Trophoblast cell (in vitro differentiated cells and primary cell): Measurements from ENCODE around the gene CD47.
A peak's percentile ranks its signal among the peaks of the same experiment; 100 is the strongest.

ENCODE experiments used
- DNase-seq, 2 donors: peaks; one replicate each; pipeline ENCODE4 v3.0.0-alpha.2; 2016
- H2AFZ ChIP-seq: 2 replicates; pipeline ENCODE4 v1.6.1; 2013; ENCODE audit warnings: low read length, moderate library complexity, mild to moderate bottlenecking; ENCODE audit not compliant: insufficient read depth, poor library complexity
- H2AK5ac ChIP-seq: 2 replicates; pipeline ENCODE4 v1.6.1; 2013; ENCODE audit warnings: mild to moderate bottlenecking, low read length
- H2BK120ac ChIP-seq: 2 replicates; pipeline ENCODE4 v1.6.1; 2013; ENCODE audit warnings: low read length, mild to moderate bottlenecking, moderate library complexity; ENCODE audit not compliant: insufficient read depth, poor library complexity
- H2BK12ac ChIP-seq: 2 replicates; pipeline ENCODE4 v1.6.1; 2013; ENCODE audit warnings: mild to moderate bottlenecking, low read length, moderate library complexity
- H2BK5ac ChIP-seq: 2 replicates; pipeline ENCODE4 v1.6.1; 2013; ENCODE audit warnings: low read length, low read depth, moderate library complexity, mild to moderate bottlenecking; ENCODE audit not compliant: poor library complexity
- H3K14ac ChIP-seq: 2 replicates; pipeline ENCODE4 v1.6.1; 2013; ENCODE audit warnings: mild to moderate bottlenecking, low read length
- H3K18ac ChIP-seq: 2 replicates; pipeline ENCODE4 v1.6.1; 2013; ENCODE audit warnings: mild to moderate bottlenecking, low read length
- H3K23ac ChIP-seq: 2 replicates; pipeline ENCODE4 v1.6.1; 2013; ENCODE audit warnings: low read length
- H3K27ac ChIP-seq: 2 replicates; pipeline ENCODE4 v1.5.1; 2013; ENCODE audit warnings: low read depth, mild to moderate bottlenecking, inconsistent platforms, low read length, moderate library complexity
- H3K27me3 ChIP-seq: 2 replicates; pipeline ENCODE4 v1.6.1; 2013; ENCODE audit warnings: inconsistent platforms, mild to moderate bottlenecking, low read length, moderate library complexity; ENCODE audit not compliant: insufficient read depth
- H3K36me3 ChIP-seq, 2 experiments: 1 replicate in 1 of 2; 2 replicates in 1 of 2; pipeline ENCODE4 v1.6.1; 2013; ENCODE audit warnings: low read length in 2 of 2, mild to moderate bottlenecking in 2 of 2, moderate library complexity in 1 of 2; ENCODE audit not compliant: insufficient read depth in 2 of 2, control insufficient read depth in 1 of 2
- H3K4ac ChIP-seq: 2 replicates; pipeline ENCODE4 v1.6.1; 2013; ENCODE audit warnings: low read depth, mild to moderate bottlenecking, low read length, moderate library complexity
- H3K4me1 ChIP-seq, 2 experiments: 1 replicate in 1 of 2; 2 replicates in 1 of 2; pipeline ENCODE4 v1.6.1; 2013; ENCODE audit warnings: low read length in 2 of 2, mild to moderate bottlenecking in 2 of 2, moderate library complexity in 1 of 2; ENCODE audit not compliant: insufficient read depth in 2 of 2, control insufficient read depth in 1 of 2
- H3K4me2 ChIP-seq: 2 replicates; pipeline ENCODE4 v1.6.1; 2013; ENCODE audit warnings: inconsistent platforms, mild to moderate bottlenecking, low read length, moderate library complexity
- H3K4me3 ChIP-seq: 2 replicates; pipeline ENCODE4 v1.5.1; 2013; ENCODE audit warnings: mild to moderate bottlenecking, low read depth, low read length, inconsistent platforms
- H3K79me1 ChIP-seq: one replicate; pipeline ENCODE4 v1.6.1; 2013; ENCODE audit warnings: low read length
- H3K79me2 ChIP-seq: 2 replicates; pipeline ENCODE4 v1.6.1; 2013; ENCODE audit warnings: low read length, mild to moderate bottlenecking; ENCODE audit not compliant: control insufficient read depth, insufficient read depth, poor library complexity
- H3K9ac ChIP-seq: 2 replicates; pipeline ENCODE4 v1.6.1; 2013; ENCODE audit warnings: mild to moderate bottlenecking, low read length
- H3K9me3 ChIP-seq: 2 replicates; pipeline ENCODE4 v1.6.1; 2013; ENCODE audit warnings: low read depth, mild to moderate bottlenecking, control low read depth, inconsistent platforms, low read length; ENCODE audit not compliant: insufficient read depth
- H4K12ac ChIP-seq: 2 replicates; pipeline ENCODE4 v1.6.1; 2013; ENCODE audit warnings: low read depth, mild to moderate bottlenecking, low read length, moderate library complexity
- H4K8ac ChIP-seq: 2 replicates; pipeline ENCODE4 v1.6.1; 2013; ENCODE audit warnings: low read depth, mild to moderate bottlenecking, low read length, moderate library complexity
- H4K91ac ChIP-seq: one replicate; pipeline ENCODE4 v1.6.1; 2013; ENCODE audit warnings: low read depth, mild to moderate bottlenecking, low read length, moderate library complexity
- WGBS: extraction: QIAGEN DNeasy Blood & Tissue Kit; methylation state at CpG from one replicate; pipeline ENCODE4 v1.1.7; 2013; ENCODE audit warnings: missing lambda C conversion rate; ENCODE audit not compliant: insufficient read length, insufficient coverage; ENCODE audit errors: extremely low coverage; 5-methylcytosine and 5-hydroxymethylcytosine counted together

CD47 gene

GRCh38 chr3:107997671-107998070, 93.2 kb downstream of the CD47 start:
- H3K4me2 ChIP-seq: no peak overlapping the region
- H3K14ac ChIP-seq: no peak overlapping the region
- H3K23ac ChIP-seq: no peak overlapping the region
- H3K9me3 ChIP-seq: no peaks in the 10 kb centered on the region
- peaks cover 14 to 28% of the 10 kb centered on the region in 2 experiments for H3K4me1 ChIP-seq
- no peak overlapping the region for H3K18ac ChIP-seq
- H3K27ac ChIP-seq: no peak overlapping the region
- peaks cover 1% of the 10 kb centered on the region for H3K79me2 ChIP-seq
- H3K9ac ChIP-seq: no peak overlapping the region
- peaks cover 25% of the 10 kb centered on the region for H3K79me1 ChIP-seq
- no peak overlapping the region for H4K8ac ChIP-seq
- H2BK12ac ChIP-seq: no peak overlapping the region
- no peak for DNase-seq
- peak overlapping the region; percentile 77 for H2AK5ac ChIP-seq
- no peak overlapping the region for H4K91ac ChIP-seq
- no peak overlapping the region for H3K4ac ChIP-seq
- no peak overlapping the region for H2AFZ ChIP-seq
- H4K12ac ChIP-seq: no peak overlapping the region
- no peak overlapping the region for H3K4me3 ChIP-seq
- H2BK120ac ChIP-seq: no peak overlapping the region
- H3K36me3 ChIP-seq: no peaks in the 10 kb centered on the region
- H2BK5ac ChIP-seq: no peak overlapping the region
- H3K27me3 ChIP-seq: no peaks in the 10 kb centered on the region

GRCh38 chr3:107995823-107996222, 95.0 kb downstream of the CD47 start:
- no peak overlapping the region for H3K14ac ChIP-seq
- H3K4me1 ChIP-seq: peaks cover 14 to 19% of the 10 kb centered on the region in 2 experiments
- no peaks in the 10 kb centered on the region for H3K36me3 ChIP-seq
- DNase-seq: no peak
- H3K18ac ChIP-seq: no peak overlapping the region
- no peak overlapping the region for H3K23ac ChIP-seq
- no peak overlapping the region for H3K4me2 ChIP-seq
- peak overlapping the region; percentile 33 for H4K91ac ChIP-seq
- H3K27ac ChIP-seq: no peak overlapping the region
- H2BK5ac ChIP-seq: no peak overlapping the region
- no peak overlapping the region for H2AFZ ChIP-seq
- no peak overlapping the region for H3K4ac ChIP-seq
- no peak overlapping the region for H2BK12ac ChIP-seq
- no peaks in the 10 kb centered on the region for H3K27me3 ChIP-seq
- no peak overlapping the region for H3K4me3 ChIP-seq
- H3K79me1 ChIP-seq: peaks cover 32% of the 10 kb centered on the region
- H4K12ac ChIP-seq: no peak overlapping the region
- H2AK5ac ChIP-seq: no peak overlapping the region
- peaks cover 1% of the 10 kb centered on the region for H3K79me2 ChIP-seq
- H3K9me3 ChIP-seq: no peaks in the 10 kb centered on the region
- H4K8ac ChIP-seq: no peak overlapping the region
- no CpG with 5 or more reads among the region's 4 CpGs for WGBS
- no peak overlapping the region for H2BK120ac ChIP-seq
- H3K9ac ChIP-seq: no peak overlapping the region

- Histone ChIP-seq H3K14ac (peak overlapping the region; percentile 72), H3K4me2 (no peak overlapping the region), H3K27ac (no peak overlapping the region), H3K4me3 (no peak overlapping the region), H3K27me3 (no peaks in the 10 kb centered on the region), H2BK120ac (peak overlapping the region; percentile 84), H4K91ac (peak overlapping the region; percentile 63), H2BK5ac (no peak overlapping the region), H2BK12ac (peak overlapping the region; percentile 94), H3K36me3 (no peaks in the 10 kb centered on the region), H4K8ac (no peak overlapping the region), H3K79me1 (peaks cover 34% of the 10 kb centered on the region), H3K9me3 (no peaks in the 10 kb centered on the region), H3K18ac (no peak overlapping the region), H2AFZ (no peak overlapping the region), H3K23ac (no peak overlapping the region), H3K79me2 (peaks cover 1% of the 10 kb centered on the region), H4K12ac (no peak overlapping the region), H3K9ac (no peak overlapping the region), H2AK5ac (peak overlapping the region; percentile 81), H3K4me1 (peaks cover 18 to 22% of the 10 kb centered on the region in 2 experiments), H3K4ac (no peak overlapping the region)
- no peak for DNase-seq
- no CpG with 5 or more reads among the region's 4 CpGs for WGBS
Measured at GRCh38 chr3:107994956-107995715, 95.7 kb downstream of the CD47 start.

GRCh38 chr3:107994181-107994580, 96.7 kb downstream of the CD47 start:
- H3K27ac ChIP-seq: peak overlapping the region; percentile 87
- peak overlapping the region; percentile 98 for H4K91ac ChIP-seq
- DNase-seq: no peak
- H3K9me3 ChIP-seq: no peaks in the 10 kb centered on the region
- H3K23ac ChIP-seq: no peak overlapping the region
- no peak overlapping the region for H3K4ac ChIP-seq
- no CpG with 5 or more reads among the region's 2 CpGs for WGBS
- H3K4me3 ChIP-seq: no peak overlapping the region
- peaks cover 37% of the 10 kb centered on the region for H3K79me1 ChIP-seq
- peak overlapping the region; percentile 73 for H2BK5ac ChIP-seq
- peak overlapping the region; percentile 93 for H3K14ac ChIP-seq
- no peaks in the 10 kb centered on the region for H3K36me3 ChIP-seq
- no peak overlapping the region for H2AFZ ChIP-seq
- no peak overlapping the region for H4K12ac ChIP-seq
- H3K4me2 ChIP-seq: no peak overlapping the region
- no peak overlapping the region for H3K18ac ChIP-seq
- peak overlapping the region; percentile 74 for H4K8ac ChIP-seq
- H2BK12ac ChIP-seq: peak overlapping the region; percentile 57
- H3K79me2 ChIP-seq: peaks cover 1% of the 10 kb centered on the region
- H3K27me3 ChIP-seq: no peaks in the 10 kb centered on the region
- peaks cover 18 to 25% of the 10 kb centered on the region in 2 experiments for H3K4me1 ChIP-seq
- H2AK5ac ChIP-seq: peak overlapping the region; percentile 18
- no peak overlapping the region for H3K9ac ChIP-seq
- H2BK120ac ChIP-seq: peak overlapping the region; percentile 99
